8988T (cell line): ENCODE results near the gene SNRNP200.

Source experiments
- DNase-seq: peaks from one replicate; pipeline ENCODE4 v3.0.0; 2011

The SNRNP200 gene

DNA sequence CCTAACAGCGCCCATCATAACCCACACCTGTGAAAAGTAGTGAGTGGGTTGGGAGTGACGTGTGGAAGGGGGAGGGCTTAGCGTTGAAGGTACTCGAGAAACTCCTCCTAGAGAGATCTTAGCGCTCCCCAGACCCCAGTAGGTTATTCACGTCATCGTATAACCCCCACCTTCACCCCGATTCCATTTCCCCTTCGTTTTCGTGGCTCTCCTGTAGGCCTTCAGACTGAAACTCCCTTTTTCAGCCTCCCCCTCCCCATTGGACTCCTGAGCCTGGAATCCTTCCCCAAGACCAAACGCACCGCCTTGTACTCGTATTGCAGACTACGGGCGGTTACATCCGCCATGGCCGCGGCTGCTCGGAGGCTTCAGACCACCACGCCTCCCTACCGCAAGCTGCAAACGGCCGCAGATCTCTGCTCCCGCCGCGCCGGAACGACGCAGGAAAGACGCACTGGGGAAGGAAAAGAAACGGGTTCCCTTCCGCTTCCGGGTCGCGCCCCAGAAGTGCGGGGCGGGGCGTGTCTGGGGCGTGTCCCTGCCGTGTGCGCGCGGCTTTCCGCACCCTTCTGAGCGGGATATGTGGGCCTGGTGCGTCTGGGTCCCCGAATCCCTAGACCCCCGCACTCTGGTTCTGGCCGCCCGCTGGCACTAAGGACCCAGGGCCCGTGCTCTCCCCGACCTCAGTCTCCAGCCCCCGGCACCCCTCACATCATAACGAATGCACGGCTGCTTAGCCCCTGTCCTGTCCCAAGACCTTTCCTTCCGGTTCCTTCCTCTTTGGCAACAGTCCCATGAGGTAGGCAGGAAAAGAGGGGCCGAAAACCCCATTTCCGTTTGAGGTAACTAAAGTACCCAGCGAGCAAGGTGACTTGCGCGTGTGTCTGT, at the start of gene SNRNP200:
Gene SNRNP200, minus strand, starts transcription at position 456 of the 888 bp plus-strand sequence. Its CDS starts 109 bp downstream, at position 347.
- no peak for DNase-seq

DNA sequence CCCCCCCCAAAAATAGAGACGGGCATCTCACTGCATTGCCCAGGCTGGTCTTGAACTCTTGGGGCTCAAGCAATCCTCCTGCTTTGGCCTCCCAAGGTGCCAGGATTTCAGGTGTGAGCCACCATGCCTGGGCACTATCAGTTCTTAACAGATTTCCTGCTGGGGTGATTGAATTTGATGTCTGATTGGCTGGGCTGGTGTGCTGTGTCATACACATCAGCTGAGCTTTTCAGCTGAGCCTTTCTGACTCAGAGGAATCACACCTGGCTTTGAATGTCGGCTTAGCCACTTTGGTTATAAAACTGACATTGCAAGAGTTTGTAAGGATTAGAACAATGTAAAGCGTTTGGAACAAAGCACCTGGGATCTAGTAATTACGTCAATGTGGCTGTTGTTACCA, 49.1 kb upstream of the SNRNP200 start:
- DNase-seq: no peak

DNA sequence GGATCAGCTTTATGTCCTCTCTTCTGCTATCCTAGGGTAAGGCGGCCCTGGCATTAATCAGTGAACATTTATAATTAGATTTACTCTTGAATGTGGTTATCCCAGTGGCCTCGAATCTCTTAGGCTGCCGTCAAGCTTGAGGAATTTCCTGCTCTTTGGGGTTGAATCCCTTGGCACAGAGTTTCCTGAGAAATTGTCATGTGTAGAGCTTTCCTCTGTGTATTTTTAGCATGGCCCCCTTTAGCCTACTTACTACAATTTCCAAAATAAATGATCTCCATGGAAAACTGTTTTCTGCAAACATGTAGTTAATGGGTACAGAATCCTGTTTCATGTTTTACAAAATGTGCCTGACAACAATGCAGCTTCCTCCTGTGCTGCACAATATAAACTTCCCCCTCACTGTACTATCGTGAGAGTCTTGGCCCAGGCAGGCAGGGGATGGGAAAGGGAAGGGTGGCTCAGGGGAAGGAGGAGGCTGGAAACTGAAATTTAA, 48.3 kb upstream of the SNRNP200 start:
- no peak for DNase-seq

DNA sequence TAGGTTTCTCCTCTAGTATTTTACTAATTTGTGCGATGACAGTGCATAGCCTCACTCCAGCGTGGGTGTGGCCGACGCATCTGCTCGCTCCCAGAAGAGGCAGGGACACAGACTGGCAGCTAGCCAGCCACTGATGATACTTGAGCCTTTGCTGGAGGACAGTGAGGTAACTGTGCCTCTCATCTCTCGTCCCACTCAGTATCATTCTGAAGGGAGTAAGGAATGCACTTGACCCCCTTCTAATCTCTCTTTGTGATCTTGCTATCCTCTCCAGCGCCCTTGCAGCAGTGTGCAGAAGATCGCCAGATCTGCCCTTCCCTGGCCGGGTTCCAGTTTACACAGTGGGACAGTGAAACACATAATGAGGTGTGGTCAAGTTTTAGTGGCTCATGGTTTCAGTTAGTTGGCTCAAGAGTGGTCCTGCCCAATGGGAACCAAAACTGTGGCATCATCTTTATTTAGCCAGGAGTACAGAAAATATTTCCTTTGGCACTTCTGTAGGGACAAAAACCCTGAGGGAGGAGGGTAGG, 47.8 kb upstream of the SNRNP200 start:
- no peak for DNase-seq

DNA sequence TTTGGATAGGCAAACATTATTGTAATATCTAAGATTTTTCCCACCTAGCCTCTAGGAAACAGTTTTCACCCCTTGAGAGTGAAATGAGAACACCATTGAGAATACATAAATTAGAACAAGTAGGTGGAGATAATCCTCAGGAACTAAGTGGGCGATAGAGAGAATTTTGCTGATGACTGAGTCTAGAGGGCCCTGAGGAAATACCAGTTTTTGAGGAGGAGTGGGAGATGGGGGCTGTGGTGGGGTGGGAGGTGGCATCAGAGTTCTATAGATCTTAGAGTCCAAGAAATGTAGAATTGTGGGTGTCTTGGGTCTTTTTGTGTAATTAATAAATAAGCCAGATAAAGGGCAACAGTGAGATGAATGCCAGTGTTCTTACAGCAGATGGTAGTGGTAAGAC, 42.0 kb upstream of the SNRNP200 start:
- no peak for DNase-seq

DNA sequence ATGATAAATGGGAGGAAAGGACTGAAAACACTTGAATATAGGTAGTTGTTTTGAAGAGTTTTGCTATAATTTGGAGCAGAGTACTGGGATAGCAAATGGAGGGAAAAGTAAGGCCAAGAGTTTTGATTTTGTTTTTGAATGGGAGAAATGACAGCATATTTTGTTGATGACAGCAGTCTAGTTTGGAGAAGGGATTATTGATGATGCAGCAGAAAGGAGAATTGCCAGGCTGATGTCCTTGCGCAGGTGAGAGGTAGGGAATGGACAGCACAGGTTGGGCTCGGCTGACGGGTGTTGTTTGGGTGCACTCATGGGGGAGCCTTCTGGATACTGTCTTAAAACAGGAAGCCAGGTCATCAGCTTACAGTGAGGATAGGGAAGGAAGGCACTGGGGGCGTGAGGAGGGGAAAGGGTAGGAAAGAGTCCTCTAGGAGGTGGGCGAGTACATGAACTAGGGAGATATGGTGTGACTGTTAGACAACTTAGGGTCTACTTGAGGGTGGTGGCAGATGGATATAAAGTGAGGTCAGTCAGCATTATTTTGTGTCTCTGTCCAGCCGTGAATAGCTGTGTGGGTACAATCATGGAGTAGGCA, 40.6 kb upstream of the SNRNP200 start:
- no peak for DNase-seq

DNA sequence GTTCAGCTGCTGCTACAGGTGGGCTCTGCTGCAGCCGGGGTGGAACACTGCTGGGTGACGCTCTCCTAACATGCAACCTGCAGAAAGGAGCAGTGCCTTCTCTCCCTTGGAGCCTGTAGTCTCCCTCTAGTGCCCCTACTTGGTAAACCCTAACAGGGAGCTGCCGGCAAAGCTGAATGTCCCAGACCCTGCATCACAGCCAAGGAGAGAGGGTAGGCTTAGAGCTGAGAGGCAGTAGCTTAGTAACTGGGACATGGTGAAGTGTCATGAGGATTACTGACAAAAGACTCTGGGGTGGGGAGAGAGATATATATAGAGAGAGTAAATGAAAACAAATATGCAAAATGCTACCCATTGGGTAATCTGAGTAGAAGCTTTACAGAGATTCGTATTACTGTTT, 40.1 kb upstream of the SNRNP200 start:
- no peak for DNase-seq

DNA sequence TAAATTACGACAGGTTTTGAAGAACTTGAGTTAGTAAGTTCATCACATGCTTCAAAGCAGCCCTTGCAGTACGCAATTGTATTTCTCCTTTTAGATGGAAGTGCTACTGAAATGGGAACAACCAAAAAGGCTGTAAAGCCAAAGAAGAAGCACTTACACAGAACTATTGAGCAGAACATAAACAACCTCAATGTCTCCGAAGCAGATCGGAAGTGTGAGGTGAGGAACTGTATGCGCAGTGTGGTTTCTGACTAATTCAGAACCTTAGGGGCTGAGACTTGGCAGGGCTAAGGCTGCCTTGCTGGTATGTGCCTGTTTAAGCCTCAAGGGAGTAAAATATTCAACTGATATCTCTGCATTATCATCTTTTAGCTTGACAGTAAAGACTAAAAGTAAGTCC, 38.7 kb upstream of the SNRNP200 start:
- DNase-seq: no peak

DNA sequence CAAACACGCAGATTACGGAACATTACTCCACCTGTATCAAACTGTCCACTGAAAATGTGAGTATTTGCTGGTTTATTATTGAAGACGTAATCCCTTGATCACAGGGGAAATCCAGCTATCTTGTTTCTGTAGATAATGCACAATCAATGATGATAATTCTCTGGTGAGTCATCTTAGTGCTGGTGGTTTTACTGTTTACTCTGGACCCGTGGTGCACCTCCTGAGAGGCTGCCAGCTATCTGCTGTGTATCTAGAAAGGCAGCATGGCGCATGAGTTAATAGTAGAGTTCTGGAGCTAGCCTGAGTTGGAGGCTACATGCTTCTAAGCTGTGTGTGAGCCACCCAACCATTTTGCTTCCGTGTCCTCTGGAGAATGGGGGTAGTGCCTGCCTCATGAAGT, 36.7 kb upstream of the SNRNP200 start:
- DNase-seq: no peak

DNA sequence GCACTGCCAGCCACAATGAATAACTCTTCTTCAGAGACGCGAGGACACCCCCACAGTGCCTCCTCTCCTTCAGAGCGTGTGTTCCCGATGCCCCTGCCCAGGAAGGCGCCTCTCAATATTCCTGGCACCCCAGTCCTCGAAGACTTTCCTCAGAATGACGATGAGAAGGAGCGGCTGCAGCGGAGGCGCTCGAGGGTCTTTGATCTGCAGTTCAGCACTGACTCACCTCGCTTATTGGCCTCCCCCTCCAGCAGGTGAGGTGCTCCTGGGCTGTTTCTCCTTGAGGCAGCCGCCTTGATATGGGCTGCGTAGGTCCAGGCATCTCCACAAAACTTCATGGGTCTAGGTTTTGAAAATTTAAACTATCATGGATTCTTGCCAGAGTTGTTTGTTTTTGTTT, 36.3 kb upstream of the SNRNP200 start:
- DNase-seq: no peak

DNA sequence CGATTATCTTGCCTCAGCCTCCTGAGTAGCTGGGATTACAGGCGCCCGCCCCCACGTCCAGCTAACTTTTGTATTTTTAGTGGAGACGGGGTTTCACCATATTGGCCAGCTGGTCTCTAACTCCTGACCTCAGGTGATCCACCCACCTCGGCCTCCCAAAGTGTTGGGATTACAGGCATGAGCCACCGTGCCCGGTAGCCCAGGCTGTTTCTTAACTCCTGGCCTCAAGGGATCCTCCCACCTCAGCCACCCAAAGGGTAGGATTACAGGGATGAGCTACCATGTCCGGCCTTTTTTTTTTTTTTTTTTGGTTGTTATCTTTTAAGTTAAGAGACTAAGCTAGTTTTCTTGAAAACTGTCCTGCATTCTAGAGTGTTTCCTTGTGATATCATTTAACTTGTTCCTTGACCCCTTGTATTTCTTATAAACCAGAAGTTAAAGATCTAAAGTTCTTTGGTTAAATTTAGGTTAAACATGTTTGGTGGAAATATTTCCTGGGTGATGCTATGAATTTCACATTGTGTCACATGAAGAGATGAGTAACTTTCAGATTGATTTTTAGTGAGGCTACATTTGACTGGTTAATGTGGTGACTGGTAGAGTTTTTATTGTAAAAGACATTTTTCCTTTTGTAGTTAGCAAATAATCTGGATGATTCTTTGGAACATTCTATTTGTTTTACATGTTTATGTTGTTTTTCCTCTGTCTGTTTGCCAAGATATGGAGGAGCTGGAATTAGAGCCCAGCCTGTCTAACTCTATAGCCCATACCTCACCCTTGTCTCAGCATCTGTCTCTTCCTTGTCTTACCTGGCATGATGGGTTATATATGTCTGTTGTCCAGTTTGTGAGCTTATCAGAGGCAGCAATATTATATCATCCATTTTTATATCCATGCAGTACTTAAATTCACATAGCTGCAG, 35.4 kb upstream of the SNRNP200 start:
- no peak for DNase-seq

DNA sequence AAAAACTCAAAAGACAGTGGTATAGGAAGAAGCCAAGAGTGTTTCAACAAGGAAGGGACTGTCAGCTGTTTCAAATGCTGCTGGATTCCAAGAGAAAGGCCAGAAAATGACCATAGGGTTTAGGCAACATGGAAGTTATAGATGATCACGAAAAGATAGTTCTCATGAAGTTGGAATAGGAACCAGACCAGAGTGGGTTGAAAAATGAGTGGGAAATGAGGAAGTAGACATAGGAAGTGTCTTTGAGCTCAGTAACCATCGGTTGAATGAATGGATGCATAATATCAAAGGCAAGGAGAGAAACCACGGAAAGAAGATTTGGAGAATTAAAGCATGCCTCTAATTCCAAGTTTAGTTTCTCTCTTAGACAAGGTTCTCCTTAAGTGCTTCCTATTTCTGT, 31.5 kb upstream of the SNRNP200 start:
- DNase-seq: no peak

DNA sequence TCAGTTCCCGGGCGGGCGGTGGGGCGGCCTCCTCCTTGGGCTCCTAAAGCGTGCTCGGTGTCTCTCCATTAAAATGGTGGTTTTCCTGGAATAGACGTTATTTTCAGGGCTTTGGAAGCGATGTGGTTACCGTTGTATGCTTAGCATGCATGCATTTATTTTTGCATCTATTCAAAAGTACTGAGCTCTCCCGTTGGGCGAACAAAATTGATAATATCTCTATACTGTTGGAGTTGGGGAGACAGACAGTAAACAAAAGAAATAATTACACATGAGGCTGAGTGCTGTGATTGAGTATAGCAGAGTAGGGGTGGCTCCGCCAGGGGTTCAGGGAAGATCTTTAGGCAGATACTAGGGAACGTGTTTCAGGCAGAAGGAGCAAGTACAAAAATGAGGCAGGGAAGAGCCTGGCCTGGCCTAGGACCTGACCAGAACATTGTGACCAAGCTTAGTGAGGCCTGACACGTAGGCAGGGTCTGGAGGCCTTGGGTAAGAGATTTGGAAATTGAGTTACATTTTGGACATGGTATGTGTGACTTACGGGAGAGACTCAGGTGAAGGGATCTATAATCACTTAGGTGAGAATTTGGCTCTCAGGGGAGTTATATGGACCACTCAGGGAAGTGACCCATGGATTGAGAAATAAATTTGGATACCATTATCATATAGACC, 30.9 kb upstream of the SNRNP200 start:
- DNase-seq: no peak

DNA sequence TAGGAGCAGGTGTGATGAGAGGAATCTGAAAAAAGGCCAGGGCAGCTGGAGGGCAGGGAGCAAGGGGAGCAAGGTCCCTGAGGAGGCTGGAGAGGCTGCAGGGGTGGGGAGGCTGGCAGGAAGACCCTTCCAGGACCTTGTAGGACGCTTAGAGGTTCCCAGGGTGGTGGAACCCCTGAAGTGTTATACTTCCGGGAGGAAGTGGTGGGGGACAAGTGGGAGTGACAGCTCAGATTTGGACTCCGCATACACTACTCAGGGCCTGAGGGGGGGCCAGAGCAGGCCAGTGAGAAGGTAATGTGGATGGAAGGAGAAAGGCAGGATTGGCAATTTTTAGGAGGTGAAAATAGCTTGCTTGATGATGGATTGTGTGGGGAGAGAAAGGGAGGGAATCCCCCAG, 28.4 kb upstream of the SNRNP200 start:
- no peak for DNase-seq

DNA sequence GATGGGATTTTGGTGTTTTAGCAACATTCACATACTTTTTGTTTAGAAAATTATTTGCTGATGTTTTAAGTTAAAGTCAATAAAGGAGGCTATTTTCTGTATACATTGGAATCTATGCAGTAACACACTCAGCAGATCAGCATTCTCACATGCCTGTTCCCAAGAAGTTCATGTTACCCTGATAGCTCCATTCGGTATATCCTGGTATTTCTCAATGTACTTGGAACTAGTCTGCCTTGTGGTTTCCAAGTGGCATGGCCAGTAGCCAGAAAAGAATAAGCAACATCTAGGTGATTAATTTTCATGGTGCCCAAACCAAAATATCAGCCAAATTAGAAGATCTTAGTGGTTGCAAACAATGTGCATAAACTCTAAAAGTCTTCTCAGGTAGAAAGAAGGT, 25.1 kb upstream of the SNRNP200 start:
- no peak for DNase-seq

DNA sequence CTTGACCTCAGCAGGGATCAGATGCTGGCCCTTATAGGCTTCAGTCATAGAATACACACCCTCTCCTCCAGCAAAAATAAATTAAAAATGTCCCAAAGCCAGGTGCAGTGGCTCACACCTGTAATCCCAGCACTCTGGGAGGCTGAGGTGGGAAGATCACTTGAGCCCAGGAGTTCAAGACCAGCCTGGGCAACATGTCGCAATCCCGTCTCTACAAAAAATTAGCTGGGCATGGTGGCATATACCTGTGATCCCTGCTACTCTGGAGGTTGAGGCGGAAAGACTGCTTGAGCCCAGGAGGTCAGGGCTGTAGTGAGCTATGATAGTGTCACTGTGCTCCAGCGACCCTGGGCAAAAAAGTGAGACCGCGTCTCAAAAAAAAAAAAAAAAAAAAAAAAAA, 24.5 kb upstream of the SNRNP200 start:
- DNase-seq: no peak

DNA sequence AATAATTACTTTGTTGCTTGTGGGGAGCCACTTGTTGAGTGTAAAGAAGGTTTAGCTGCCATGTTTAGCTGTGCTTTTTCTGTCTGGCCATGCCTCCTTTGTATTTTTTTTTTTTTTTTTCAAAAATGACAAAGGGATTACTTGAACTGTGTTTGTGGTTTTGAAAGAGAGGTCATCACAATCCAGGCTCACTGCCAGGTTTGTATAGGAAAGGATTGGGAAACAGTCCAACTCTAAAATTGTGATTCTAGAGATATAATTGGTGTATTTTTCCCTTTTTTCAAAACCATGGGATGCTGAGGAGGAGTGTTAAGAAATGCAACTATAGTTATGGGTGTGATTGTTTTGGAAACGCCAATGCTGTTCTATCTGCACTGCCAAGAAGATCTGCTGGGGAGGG, 24.1 kb upstream of the SNRNP200 start:
- DNase-seq: no peak

DNA sequence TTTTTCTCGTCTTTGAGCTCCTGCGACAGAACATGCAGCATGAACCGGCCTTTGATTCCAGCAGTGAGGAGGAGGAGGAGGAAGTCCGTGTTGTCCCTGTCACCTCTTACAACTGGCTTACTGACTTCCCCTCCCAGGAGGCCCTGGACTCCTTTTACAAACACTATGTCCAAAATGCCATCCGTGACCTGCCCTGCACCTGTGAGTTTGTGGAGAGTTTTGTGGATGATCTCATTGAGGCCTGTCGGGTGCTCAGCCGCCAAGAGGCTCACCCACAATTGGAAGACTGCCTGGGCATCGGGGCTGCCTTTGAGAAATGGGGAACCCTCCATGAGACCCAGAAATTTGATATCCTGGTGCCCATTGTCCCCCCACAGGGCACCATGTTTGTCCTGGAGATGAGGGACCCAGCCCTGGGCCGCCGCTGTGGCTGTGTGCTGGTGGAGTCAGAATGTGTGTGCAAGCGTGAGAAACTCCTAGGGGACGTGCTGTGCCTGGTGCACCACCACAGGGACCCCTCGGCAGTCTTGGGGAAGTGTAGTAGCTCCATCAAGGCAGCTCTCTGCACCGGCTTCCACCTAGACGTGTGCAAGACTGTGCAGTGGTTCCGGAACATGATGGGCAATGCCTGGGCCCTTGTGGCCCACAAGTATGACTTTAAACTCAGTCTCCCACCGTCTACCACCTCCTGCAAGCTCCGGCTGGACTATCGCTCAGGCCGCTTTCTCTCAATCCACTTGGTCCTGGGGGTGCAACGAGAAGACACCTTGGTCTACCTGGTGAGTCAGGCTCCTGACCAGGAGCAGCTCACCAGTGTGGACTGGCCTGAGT, 21.9 kb upstream of the SNRNP200 start:
- DNase-seq: no peak

DNA sequence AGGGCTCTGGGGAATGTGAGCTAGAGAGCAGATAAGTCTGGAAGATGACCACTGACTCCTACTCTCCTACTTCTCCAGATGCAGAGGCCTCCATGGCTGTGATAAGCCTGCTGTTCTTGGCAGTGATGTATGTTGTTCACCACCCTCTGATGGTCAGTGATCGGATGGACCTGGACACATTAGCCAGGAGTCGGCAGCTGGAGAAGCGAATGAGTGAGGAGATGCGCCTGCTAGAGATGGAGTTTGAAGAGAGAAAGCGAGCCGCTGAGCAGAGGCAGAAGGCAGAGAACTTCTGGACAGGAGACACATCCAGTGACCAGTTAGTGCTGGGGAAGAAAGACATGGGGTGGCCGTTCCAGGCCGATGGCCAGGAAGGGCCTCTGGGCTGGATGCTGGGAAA, 21.2 kb upstream of the SNRNP200 start:
- DNase-seq: no peak

DNA sequence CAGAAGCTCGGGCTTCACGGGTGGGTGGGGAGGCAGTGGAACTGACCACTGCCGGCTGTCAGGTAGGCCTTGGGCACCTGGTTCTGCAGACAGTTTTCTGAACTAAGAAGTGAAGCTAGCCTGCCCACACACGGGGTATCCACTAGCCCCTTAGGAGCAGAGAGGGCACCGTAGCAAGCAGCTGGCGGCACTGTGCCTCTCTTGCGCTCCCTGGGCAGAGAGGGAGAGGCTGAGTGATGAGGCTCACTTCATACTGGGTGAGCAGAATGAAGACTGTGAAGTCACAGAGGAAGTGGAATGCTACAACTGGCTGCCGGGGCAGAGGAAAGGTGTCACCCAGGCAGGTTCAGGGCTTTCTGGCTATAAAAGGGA, 20.5 kb upstream of the SNRNP200 start:
- DNase-seq: no peak

DNA sequence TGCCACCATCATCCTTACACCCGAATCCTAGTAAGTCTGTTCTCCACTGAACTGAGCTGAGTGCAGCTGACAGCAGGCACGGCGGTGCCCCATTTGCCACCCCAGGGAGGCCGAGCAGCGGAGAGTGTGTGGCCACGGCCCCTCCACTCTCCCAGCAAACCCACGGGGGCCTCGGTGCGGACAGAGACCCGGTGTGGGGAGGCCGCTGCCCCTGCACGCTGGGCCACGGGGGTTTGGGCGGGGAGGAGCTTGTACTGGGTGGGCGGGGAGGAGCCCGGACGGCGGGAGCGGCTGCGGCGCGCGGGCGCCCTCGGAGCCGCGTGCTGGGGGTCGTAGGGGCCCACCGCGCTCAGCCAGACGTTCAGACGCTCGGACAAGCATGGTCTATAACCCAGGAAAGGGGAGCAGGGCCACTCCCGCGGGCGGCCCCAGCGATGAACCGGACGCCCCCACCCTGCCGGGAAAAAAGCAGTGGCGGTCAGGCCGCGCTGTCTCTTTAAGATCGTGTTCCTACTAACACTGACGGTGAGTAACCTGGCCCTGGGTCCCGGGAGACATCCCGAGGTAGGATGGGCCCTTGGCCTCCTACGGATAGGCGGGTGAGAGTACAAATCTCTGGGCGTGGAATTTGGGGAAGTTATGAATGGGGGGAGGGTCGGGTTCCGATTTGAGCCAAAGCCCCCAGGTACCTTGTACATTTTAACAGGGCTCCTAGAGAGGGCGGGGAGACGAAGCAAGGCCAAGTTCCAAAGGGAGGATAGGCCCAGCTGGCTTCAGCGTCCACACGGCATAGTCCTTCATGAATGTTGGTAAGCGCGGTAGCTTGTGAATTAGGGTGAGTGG, 19.9 kb upstream of the SNRNP200 start, which contains the start of gene ITPRIPL1:
Gene ITPRIPL1, plus strand, starts transcription at position 277 of the 843 bp plus-strand sequence. Its CDS starts 523 bp downstream, at position 800.
- no peak for DNase-seq
